Measurements from ENCODE around the gene RBPJ.
"Not testable (repeated sequence)": the region's sequence is repeated elsewhere in the genome, so short reads cannot be mapped to it uniquely, and the experiment has no call there.

RBPJ gene

DNA sequence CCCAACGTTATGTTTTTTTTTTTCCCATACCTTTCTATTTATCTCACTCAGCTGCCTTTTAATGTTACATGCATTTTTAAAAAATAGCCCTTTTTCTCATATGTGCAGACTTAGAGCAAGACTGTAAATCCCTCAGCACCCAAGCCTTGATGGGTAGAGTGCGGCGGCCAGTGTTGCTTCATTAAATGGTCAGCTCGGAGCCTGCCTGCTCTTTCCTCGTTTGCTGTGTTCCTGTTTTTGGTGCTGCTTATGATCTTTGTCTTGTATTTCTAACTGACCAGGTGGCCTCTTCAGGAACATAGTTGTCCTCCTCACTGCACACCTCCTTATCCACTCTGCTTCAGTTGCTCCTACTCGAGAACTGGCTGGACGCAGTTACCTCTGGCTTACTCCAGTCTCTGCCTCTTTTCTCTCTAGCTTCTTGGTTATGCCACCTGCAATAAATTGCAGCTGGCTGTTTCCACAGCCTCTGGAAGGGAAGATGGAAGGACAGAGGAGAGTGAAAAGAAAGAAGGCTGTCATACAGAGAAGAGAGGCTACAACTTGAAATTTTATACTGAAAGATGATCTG lies 10.7 kb downstream of the RBPJ start:
- H3K27ac ChIP-seq: no peak overlapping the region
- no peak for DNase-seq (ENCODE audit: low read depth, low spot score)

DNA sequence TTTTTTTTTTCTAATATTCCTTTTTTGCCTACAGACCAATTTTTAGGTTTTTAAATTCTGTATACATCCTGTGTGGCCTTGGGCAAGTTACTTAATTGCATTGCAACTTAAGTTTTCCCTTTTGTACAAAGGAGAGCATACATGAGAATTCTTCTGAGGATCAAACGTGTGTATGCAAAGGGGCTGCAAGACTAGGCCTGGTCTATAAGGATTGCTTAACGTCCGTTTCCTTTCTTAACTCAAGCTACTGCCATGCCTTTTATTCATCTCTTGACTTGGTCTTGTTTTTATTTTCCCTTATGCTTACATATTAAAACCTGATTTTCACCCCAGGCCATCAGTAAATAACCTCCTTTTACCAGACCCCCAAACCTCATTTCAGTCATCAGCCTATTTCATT lies 13.6 kb downstream of the RBPJ start:
- DNase-seq (ENCODE audit: low read depth, low spot score): no peak
- no peak overlapping the region for H3K27ac ChIP-seq

DNA sequence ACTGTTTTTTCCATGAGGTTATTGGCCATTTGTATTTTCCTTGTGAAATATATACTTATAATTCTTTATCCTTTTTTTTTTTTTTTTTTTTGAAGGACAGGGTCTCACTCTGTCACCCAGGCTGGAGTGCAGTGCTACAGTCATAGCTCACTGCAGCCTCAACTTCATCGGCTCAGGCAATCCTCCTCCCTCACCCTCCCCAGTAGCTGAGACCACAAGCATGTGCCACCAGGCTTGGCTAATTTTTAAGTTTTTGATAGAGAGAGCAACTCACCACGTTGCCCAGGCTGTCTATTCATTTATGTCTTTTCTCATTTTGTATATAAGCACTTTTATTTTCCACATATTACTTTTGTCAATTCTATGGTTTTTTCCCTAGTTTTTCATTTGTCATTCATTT lies 16.8 kb downstream of the RBPJ start:
- H3K27ac ChIP-seq: no peak overlapping the region
- no peak for DNase-seq (ENCODE audit: low read depth, low spot score)

DNA sequence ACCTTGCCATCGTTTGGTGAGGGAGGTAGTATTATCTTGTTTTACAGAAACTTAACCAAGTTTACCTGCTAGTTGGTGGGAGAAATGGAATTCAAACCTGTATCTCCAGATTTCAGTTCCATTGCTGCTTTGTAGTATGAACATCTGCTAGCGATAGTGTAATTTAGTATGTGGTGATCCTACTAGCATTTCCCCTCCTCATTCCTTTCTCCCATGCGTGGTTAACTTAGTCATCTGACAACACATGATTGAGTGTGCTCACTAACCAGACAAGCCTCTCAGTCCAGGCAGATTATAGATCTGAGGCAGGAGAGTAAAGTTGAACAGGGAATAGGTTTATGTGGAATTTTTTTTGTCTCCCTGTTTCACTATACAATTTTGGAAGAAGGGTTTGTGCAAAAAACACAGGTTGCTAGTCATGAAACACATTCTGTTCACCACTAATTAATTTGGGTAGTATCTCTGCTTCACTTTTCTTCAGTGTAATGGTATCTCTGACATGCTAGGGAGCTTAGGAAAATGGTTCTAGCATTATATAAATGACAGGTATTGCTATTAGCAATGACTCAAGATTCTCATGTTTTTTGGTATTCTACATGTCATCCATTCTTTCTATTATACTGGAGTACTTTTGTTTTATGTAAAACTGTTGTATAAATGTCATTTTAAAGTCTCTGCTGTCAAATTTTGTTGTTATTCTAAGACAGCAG lies 21.7 kb downstream of the RBPJ start:
- DNase-seq (ENCODE audit: low read depth, low spot score): peak; percentile 60
- H3K27ac ChIP-seq: peak overlapping the region; percentile 60

DNA sequence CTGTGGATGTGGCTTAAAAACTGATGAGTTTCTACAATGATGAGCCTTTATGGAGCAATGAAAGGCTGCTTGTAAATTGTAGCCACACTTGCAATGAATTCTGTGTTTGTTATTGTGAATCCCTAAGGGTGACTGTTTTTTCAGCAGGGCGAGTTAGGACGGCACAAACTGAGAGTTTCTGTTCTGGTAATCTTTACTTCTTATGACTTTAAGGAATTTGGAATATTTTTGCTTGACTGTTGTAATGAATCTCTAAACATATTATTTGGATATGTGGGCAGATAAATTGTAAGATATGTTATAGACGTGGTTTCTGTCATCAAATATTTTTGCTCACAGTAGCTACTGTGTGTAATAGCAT lies 22.2 kb downstream of the RBPJ start:
- DNase-seq (ENCODE audit: low read depth, low spot score): no peak

DNA sequence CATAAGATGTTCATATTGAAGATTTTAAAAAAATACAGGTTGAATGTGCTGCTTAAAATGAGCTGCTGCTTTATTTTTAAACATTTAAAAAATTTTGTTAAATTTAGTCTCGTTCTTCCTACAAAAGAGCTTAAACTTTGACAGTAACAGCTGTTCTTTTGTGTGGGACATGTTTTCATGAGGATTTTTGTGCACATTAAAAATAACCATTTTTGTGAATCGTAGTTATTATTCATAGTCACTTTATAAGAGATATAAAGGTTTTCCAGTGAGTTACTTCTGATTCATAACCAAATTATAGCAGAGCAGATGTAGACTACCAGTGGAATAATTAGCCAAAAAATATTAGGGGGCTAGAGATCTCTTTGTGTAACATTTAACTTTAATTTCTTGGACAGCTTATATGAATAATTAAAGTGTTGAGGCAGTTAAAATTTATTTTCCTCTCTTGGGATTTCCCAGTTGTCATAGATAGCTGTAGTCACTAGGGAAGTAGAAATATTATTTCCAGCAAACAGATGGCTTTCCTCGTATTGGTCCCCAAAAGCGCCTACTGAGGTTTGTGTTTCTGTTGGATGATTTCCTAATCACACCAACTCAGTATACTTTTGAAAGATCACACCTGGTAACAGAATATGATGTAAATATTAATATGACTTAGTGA lies 24.2 kb downstream of the RBPJ start:
- no peak overlapping the region for H3K27ac ChIP-seq

More for the DNA sequence above, 22.2 kb downstream of the RBPJ start:
- H3K27ac ChIP-seq: peak overlapping the region; percentile 60

DNA sequence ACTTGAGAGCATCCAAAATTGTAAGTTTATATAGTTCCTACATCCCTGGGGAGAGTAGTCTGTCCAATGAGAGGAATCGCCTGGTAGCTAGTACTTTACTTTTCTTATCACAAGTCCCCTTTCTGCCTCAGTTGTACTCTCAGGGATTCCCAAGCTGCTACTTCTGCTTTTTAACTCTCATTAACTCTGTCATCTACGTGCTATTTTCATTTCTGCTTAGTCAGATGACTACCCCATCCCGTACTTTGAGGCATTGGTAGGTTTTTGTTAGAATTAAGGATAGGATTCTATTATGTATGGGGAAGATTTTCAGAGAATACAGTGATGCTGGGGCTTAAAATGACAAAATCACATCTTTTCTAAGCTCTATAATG lies 24.7 kb downstream of the RBPJ start:
- no peak overlapping the region for H3K27ac ChIP-seq
- DNase-seq (ENCODE audit: low read depth, low spot score): no peak

More for the DNA sequence above, 24.2 kb downstream of the RBPJ start:
- no peak for DNase-seq (ENCODE audit: low read depth, low spot score)

DNA sequence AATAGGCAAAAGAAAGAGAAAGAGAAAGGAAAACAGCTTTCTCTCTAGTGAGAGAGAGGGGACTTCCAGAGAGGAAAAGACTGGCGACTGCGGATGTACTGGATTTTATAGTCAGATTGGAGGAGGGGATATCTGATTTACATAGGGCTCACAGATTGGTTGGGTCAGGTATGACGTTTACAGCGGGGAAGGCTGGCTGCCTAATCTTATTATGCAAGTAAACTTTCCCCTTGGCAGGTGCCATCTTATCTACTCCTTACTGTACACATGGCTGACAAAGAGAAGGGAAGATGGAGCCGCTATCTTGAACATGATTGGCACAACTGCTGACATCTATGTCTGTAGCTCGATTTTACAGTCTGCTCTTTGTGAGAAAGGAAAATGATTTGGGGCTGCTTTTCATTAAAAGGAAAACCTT lies 25.4 kb downstream of the RBPJ start:
- H3K27ac ChIP-seq: no peak overlapping the region
- no peak for DNase-seq (ENCODE audit: low read depth, low spot score)

DNA sequence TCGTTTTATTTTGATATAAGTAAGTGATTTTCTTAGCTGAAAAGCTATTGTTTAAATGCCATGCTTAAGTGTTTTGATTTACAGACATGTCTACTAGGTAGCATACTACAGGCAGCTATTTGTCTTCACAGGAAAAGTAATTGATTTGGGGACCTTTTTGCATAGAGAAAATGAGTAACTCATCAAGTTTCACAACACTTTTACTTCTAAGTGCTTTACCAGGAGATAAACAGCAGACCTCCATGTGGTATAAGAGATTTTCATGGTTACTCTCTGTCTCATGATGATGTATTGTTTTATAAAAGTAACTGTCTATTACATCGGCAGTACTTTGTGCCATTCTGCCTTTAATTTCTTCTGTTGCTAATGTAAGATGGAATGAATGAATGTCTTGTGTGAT lies 28.7 kb downstream of the RBPJ start:
- no peak overlapping the region for H3K27ac ChIP-seq
- DNase-seq (ENCODE audit: low read depth, low spot score): no peak

DNA sequence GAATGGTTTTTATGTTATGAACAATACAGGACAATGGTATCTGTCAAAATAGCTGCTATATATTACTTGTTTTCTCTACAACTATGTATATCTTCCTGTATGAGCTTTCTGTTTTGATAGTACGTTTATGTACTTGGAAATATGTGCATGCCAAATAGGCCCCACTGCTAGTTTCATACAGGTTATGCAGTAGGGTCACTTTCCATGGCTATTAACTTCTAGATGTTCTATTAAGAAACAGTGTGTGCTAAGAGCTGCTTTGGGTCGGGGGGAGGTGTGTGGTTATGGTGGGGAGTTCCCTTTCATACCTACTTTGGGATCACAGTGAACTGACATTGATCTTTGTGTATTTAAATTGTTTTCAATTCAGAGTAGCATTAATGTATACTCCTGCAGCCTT lies 30.9 kb downstream of the RBPJ start:
- no peak for DNase-seq (ENCODE audit: low read depth, low spot score)
- no peak overlapping the region for H3K27ac ChIP-seq

DNA sequence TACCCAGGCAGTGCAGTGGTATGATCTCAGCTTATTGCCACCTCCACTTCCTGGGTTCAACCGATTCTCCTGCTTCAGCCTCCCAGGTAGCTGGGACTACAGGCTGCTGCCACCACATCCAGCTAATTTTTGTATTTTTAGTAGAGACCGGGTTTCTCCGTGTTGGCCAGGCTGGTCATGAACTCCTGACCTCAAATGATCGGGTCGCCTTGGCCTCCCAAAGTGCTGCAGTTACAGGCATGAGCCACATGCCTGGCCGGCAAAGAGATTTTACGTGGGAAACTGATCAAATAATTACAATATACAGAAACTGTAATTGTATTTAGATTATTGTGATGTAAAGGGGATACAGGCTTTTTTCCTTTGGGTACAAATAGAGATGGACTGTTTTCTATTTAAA lies 33.7 kb downstream of the RBPJ start:
- no peak for DNase-seq (ENCODE audit: low read depth, low spot score)
- no peak overlapping the region for H3K27ac ChIP-seq

DNA sequence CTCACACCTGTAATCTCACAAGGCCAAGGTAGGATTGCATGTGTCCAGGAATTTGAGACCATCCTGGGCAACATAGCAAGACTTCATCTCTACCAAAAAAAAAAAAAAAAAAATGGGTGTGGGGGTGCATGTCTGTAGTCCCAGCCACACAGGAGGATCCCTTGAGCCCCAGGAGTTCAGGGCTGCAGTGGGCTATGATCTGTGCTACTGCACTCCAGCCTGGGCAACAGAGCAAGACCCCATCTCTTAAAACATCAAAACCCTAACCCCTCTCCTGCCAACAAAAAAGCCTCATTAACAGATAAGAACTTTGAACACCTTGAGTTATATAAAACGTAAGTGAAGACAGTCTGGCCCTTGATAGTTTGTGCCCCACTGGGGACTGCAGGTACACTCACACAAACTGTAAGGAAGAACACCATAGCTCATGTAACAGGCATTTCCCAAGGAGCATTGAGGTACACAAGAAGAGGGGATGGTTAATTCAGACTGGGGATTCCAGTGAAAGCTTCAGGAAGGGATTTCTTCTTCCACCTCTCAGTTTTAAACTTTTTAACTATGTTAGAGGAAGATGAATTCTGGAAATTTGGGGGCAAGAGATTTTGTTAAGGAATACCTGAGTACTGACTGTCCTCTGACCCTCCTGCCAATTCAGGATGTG lies 34.7 kb downstream of the RBPJ start:
- no peak overlapping the region for H3K27ac ChIP-seq
- DNase-seq (ENCODE audit: low read depth, low spot score): no peak

DNA sequence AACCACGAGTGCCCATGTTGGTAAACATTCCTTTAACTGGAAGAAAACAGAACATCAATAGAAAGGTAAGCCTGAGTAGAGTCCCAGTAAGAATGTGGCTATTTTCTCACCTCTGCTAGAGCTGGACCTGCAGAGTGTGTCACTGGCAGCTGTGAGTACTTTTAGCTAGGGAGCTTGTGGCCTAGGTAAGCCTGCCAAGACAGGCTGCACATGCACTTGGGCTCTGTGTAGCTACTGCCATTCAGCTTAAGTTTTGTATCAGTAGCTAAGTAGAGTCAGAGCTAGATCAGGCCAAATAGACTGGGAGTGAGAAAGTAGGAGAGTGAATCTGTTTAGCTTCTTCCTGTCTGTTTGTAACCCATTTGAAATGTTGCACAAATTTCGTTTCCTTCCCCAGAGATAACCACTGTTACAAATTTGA lies 35.3 kb downstream of the RBPJ start:
- no peak overlapping the region for H3K27ac ChIP-seq

DNA sequence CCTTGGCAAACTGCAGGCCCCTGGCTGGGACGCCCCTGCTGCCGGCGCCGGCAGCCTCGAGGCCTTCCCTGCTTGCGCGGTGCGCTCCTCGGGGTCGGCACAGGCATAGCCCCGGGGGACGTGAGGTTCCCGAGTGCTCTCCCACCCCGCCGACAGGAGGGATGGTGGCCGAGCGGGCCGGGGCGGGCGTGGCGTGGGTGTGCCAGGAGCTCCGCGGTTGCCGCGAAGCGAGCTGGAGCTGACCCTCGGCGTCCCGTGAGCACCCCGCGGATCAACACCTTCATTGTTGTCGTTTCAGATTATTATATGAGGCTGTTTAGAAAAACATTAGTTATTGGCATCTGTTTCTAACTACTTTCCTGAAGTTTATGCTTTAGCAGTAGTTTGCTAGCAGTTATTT lies 38.7 kb downstream of the RBPJ start:
- not testable (repeated sequence) for H3K27ac ChIP-seq; DNase-seq (ENCODE audit: low read depth, low spot score)

More for the DNA sequence above, 35.3 kb downstream of the RBPJ start:
- DNase-seq (ENCODE audit: low read depth, low spot score): no peak

DNA sequence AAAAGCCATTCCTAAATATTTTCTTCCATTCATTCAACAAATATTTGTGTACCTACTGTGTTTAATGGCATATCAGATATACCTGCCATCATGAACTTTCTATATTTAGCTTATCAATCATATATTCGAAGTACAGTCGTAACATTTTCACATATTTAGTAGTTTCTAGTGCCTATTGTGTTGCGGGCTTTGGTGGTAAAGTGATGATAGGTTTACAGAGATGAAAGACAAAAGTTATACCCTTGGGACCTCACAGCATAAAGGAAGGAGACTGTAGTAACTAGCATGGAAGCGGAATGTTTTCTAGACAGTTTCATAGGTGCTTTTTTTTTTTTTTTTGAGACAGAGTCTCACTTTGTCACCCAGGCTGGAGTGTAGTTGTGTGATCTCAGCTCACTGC lies 39.5 kb downstream of the RBPJ start:
- no peak for DNase-seq (ENCODE audit: low read depth, low spot score)
- no peak overlapping the region for H3K27ac ChIP-seq

DNA sequence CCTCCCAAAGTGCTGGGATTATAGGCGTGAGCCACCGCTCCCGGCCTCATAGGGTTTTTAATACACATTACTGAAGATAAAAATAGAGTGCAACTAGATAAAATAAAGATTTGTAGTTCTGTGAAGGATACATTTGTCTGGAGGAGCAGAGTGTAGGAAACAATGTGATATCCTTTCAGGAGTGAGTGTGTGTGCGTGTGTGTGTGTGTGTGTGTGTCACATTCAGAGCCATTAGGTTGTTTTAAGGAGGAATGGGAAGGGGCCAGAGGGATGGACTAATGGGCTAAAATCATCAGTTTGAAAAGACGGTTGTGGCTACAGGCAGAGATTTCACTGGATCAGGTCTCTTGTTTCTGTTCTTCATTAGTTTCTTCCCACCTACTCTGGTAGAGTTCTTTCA lies 40.0 kb downstream of the RBPJ start:
- H3K27ac ChIP-seq: no peak overlapping the region
- no peak for DNase-seq (ENCODE audit: low read depth, low spot score)

DNA sequence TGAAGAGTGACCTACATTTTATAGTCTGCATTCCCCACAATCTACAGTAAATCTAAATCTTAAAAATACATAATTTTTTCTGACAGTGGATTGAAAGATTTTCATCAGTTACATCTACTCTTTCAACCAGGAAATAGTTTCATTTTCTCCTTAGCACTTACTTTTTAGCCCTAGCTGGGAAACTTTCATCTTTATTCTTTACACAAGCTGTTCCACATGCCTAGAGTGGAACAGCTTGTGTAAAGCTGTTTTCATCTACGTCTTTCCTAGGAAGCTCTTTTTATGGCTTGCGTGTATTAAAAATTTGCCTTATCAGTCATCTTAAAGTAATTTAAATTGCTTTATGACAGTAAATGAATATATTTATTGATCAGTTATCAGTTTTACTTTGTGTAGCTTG lies 40.5 kb downstream of the RBPJ start:
- no peak for DNase-seq (ENCODE audit: low read depth, low spot score)
- H3K27ac ChIP-seq: no peak overlapping the region

DNA sequence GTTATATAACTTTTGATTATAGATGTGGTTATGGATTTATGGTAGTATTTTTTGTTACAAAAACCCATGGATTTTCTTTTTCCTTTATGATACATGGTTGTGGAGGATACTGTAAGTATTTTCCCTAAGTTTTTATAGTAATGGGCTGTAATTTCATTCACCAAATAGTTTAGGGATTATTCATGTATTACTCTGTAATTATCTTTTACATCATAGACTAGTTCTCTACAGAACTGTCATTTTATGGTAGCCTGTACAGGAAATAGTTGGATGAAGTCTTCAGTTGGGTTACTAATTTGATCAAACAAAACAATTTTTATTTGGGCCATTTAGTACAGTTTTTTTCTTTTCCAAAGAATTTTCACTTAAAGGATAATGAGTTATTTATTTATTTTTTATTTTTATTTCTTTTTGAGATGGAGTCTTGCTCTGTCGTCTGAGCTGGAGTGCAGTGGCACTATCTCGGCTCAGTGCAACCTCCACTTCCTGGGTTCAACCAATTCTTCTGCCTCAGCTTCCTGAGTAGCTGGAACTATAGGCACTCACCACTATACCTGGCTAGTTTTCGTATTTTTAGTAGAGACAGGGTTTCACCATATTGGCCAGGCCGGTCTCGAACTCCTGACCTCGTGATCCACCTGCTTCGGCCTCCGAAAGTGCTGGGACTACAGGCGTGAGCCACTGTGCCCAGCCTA lies 42.1 kb downstream of the RBPJ start:
- no peak overlapping the region for H3K27ac ChIP-seq
- no peak for DNase-seq (ENCODE audit: low read depth, low spot score)

DNA sequence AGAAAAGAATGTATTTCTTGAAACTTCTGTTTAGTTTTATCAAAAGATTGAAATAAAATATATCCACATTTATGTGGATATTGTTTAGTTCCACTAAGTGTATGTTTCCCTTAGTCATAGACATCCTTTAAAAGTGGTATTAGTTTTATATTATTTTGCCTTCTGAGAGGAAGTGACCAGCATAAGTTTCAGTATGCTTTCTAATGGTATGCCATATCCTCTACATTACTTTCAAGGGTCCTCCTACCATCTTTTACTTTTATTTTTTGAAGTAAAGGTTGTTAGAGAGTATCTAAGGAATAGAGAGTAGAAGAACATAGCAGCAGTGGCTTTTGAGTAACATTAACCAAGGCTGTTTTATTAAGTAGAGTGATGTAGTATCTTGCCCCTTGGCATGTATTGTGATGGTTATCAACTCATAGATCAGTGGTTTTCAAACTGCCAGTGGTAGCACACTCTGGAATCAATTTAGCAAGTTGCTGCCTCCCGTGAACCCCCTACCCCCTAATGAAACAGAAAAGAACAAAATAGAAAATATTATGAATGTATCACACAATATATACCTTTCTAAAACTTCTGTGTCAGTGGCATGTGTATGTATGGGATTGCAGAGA lies 44.8 kb downstream of the RBPJ start:
- H3K27ac ChIP-seq: no peak overlapping the region
- no peak for DNase-seq (ENCODE audit: low read depth, low spot score)

DNA sequence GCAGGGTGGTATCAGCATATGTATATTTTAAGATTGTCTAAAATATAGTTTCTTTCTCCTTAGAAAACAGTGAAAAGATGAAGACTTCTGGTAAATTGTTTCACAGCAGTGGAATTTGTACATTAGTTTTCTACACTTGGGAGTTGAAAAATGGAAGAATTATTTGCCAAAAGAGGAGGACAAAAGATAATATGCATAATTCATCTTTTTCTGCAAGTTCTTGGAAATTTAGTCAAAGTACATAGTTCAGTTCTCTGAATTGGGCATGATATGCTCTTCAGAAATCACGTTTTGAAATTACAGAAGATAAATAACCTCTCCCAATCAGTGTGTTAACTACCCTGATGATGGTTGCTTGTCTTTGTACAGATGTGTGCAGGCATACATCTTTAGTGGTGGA lies 47.0 kb downstream of the RBPJ start:
- DNase-seq (ENCODE audit: low read depth, low spot score): no peak
- no peak overlapping the region for H3K27ac ChIP-seq

Measured in epithelial cell of prostate (primary cell).